ENCODE measurements around the gene COA1.

Gene COA1

GRCh38 chr7:43768887-43769272, 39.6 kb upstream of the COA1 start:
- no peak for DNase-seq (ENCODE audit: low read depth)
- TF ChIP-seq CTCF (IDR thresholded peaks at IDR 0.05; ENCODE audit: control insufficient read depth, extremely low read depth, insufficient read depth), result no peak
- H3K4me3 ChIP-seq (ENCODE audit: low read depth, low read length), result no peak overlapping the region

GRCh38 chr7:43768201-43768886, 39.0 kb upstream of the COA1 start:
- no peak for DNase-seq (ENCODE audit: low read depth)
- TF ChIP-seq CTCF (IDR thresholded peaks at IDR 0.05; ENCODE audit: control insufficient read depth, extremely low read depth, insufficient read depth), result no peak
- no peak overlapping the region for H3K4me3 ChIP-seq (ENCODE audit: low read depth, low read length)

GRCh38 chr7:43767311-43767710, 38.0 kb upstream of the COA1 start:
- no peak overlapping the region for H3K4me3 ChIP-seq (ENCODE audit: low read depth, low read length)
- no peak for DNase-seq (ENCODE audit: low read depth)
- no peak for TF ChIP-seq CTCF (IDR thresholded peaks at IDR 0.05; ENCODE audit: control insufficient read depth, extremely low read depth, insufficient read depth)

- DNase-seq (ENCODE audit: low read depth), result no peak
- H3K4me3 ChIP-seq (ENCODE audit: low read depth, low read length), result no peak overlapping the region
- TF ChIP-seq CTCF (IDR thresholded peaks at IDR 0.05; ENCODE audit: control insufficient read depth, extremely low read depth, insufficient read depth), result no peak
Observed at GRCh38 chr7:43766564-43766963, 37.2 kb upstream of the COA1 start.

- peak; percentile 47 for DNase-seq (ENCODE audit: low read depth)
- peak overlapping the region; percentile 9 for H3K4me3 ChIP-seq (ENCODE audit: low read depth, low read length)
- no peak for TF ChIP-seq CTCF (IDR thresholded peaks at IDR 0.05; ENCODE audit: control insufficient read depth, extremely low read depth, insufficient read depth)
Observed at GRCh38 chr7:43764807-43765491, 35.6 kb upstream of the COA1 start.

- TF ChIP-seq CTCF (IDR thresholded peaks at IDR 0.05; ENCODE audit: control insufficient read depth, extremely low read depth, insufficient read depth), result no peak
- H3K4me3 ChIP-seq (ENCODE audit: low read depth, low read length), result peak overlapping the region; percentile 9
- no peak for DNase-seq (ENCODE audit: low read depth)
Observed at GRCh38 chr7:43764039-43764761, 34.9 kb upstream of the COA1 start.
